T-helper 17 cell (primary cell): ENCODE results near the gene AADACL4. TPM values are rescaled to one million over a fixed set of nuclear protein-coding genes. Genes with fewer than 3 reads are reported as not detected.
"Not testable (repeated sequence)": the region's sequence is repeated elsewhere in the genome, so short reads cannot be mapped to it uniquely, and the experiment has no call there.

Experiments used
- ATAC-seq: fragments of 150-1000 bp; cut with Tn5 transposase; 2 replicates; pipeline ENCODE4 v1.10.0; 2021; ENCODE audit warnings: mild to moderate bottlenecking, moderate library complexity
- DNase-seq, 3 donors: peaks; one replicate each; pipeline versions ENCODE4 v3.0.0 to v3.0.0-alpha.2; 2020 to 2021
- H3K9me3 ChIP-seq: one replicate; pipeline ENCODE4 v1.7.0; 2013; ENCODE audit warnings: low read length, mild to moderate bottlenecking; ENCODE audit not compliant: control insufficient read depth, poor library complexity, severe bottlenecking
- H3K27ac Mint-ChIP-seq: one replicate; pipeline ENCODE4 v1.8.0; 2022; ENCODE audit warnings: mild to moderate bottlenecking, moderate library complexity, mixed read lengths
- H3K27me3 Mint-ChIP-seq: one replicate; pipeline ENCODE4 v1.8.0; 2022; ENCODE audit warnings: mixed read lengths
- H3K36me3 Mint-ChIP-seq: one replicate; pipeline ENCODE4 v1.8.0; 2022; ENCODE audit warnings: low read depth, mixed read lengths
- H3K4me1 Mint-ChIP-seq: one replicate; pipeline ENCODE4 v1.8.0; 2022; ENCODE audit warnings: mild to moderate bottlenecking, mixed read lengths
- H3K4me3 Mint-ChIP-seq: one replicate; pipeline ENCODE4 v1.8.0; 2022; ENCODE audit warnings: mild to moderate bottlenecking, moderate library complexity, mixed read lengths
- total RNA-seq, 4 donors: library from RNA in 2 of 4; stranded (reverse) in 2 of 4; gene quantifications; one replicate each; pipeline ENCODE4 v1.2.3 and lab custom pipeline; 2022 to 2026

The AADACL4 gene
- total RNA-seq, 2 donors from 2014 or later, result not detected

DNA sequence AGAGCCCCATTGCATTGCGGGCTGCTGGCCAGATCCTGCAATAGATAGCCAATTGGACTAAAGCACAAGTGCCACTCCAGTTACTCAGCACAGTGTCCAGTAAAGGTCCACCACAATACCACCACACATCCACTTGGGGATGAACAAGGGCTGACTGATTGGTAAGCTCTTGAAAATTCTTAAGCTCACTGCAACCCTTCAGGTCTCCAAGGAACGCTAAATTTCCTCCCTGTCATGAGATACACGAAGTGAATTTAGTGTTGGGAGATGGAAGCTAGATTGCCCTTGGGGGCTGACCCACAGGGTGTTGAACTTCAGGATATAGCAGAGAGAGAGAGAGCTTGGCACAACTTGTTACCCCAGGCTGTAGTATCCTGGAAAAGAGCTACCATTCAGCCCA, 62.2 kb downstream of the AADACL4 start:
- no peak for ATAC-seq

DNA sequence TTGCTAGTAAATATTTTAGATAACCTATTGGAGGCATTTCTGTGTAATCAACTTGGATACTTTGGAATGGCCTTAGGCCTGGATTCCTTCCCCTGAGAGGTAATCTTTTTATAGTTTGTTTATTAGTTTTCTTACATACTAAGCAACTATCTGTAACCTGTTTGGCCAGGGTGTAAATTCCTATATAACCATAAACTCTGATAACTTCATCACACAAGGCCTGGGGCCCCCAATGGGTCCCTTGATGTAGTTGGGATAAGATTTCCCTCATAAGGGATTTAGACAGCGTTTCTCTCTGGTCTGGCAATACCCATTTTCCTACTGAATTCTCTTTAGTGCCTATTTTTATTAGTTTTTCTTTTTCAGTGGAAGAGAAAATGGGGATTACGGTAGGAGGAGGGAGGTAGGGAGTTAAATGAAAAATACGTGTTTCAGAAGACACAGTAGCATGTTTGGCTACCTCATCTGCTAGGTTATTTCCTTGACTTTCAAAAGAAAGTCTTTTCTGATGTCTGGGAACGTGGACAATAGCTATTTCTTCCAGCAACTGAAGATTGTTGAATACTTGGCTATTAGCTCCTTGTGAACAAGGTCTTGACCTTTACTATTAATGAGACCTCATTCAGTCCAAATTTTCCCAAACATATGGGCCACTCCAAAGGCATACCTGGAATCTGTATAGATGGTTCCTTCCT, 64.7 kb downstream of the AADACL4 start:
- ATAC-seq, result no peak

More for the DNA sequence above, 62.2 kb downstream of the AADACL4 start:
- DNase-seq, result no peak
- peaks cover 2% of the 10 kb centered on the region for H3K9me3 ChIP-seq
- Mint-ChIP-seq H3K4me1 (no peaks in the 10 kb centered on the region), H3K36me3 (no peaks in the 10 kb centered on the region), H3K27me3 (peaks cover 38% of the 10 kb centered on the region), H3K27ac (no peak overlapping the region), H3K4me3 (no peak overlapping the region)

DNA sequence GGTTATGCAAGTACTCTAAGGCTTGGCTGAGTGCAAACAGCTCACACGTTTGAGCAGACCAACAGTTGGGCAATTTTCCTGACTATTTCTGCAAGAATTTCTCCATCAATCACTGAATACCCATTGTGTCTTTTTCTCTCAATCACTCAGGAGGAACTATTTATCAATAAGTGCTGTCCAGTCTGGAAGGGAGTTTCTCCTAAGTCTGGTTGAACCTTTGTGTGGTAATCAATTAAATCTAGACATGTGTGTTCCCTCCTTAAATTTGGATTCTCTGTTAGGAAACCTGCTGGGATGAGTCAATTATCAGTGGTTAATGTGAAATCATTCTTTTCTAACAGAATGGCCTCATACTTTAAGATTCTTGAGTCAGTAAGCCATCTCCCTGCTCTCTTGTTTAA, 65.2 kb downstream of the AADACL4 start:
- ATAC-seq, result no peak
- Mint-ChIP-seq H3K4me1 (no peaks in the 10 kb centered on the region), H3K27ac (no peak overlapping the region), H3K4me3 (no peak overlapping the region), H3K36me3 (no peaks in the 10 kb centered on the region), H3K27me3 (peaks cover 63% of the 10 kb centered on the region)
- H3K9me3 ChIP-seq, result peaks cover 2% of the 10 kb centered on the region
- DNase-seq, result no peak

More for the DNA sequence above, 64.7 kb downstream of the AADACL4 start:
- Mint-ChIP-seq H3K4me3 (no peak overlapping the region), H3K36me3 (no peaks in the 10 kb centered on the region), H3K27me3 (peaks cover 58% of the 10 kb centered on the region), H3K27ac (no peak overlapping the region), H3K4me1 (no peaks in the 10 kb centered on the region)
- peaks cover 2% of the 10 kb centered on the region for H3K9me3 ChIP-seq
- no peak for DNase-seq

DNA sequence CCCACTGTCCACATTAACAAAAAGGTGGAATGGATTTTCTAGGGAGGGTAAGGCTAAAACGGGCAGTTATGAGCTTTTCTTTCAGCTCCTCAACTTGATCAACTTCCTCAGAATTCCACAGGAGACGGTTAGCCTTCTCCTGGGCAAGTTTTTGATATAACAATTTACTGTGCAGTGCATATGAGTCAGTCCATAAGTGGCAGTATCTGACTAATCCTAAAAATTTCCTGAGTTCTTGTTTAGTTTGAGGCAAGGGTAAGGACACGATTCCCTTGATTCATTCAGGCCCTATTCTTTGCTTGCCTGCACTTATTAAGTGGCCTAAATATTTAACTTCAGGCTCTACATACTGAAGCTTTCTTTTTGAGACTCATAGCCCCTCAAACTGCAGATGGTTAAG, 65.8 kb downstream of the AADACL4 start:
- no peak for ATAC-seq
- no peaks in the 10 kb centered on the region for H3K4me1 Mint-ChIP-seq
- H3K9me3 ChIP-seq, result peaks cover 2% of the 10 kb centered on the region
- no peak overlapping the region for H3K27ac Mint-ChIP-seq
- H3K36me3 Mint-ChIP-seq, result no peaks in the 10 kb centered on the region
- H3K27me3 Mint-ChIP-seq, result peaks cover 64% of the 10 kb centered on the region
- no peak for DNase-seq
- no peak overlapping the region for H3K4me3 Mint-ChIP-seq

DNA sequence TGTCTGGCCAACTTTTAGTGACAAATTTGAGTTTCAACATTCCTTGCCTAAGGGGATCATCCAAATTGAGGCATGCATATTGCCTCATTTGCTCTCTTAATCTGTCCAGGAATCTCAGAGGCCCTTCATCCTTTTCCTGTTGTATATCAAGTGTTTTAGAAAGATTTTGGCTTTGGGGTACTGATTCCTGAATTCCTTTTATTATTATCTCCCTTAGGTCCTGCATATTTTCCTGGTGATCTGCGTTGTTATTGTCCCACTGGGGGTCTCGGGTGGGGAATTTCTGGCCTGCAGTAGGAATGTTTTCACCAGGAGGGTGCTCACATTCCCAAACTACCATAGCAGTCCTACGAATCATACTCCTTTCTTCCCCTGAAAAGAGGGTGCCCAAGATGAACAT, 67.7 kb downstream of the AADACL4 start:
- no peak for ATAC-seq
- Mint-ChIP-seq H3K36me3 (no peaks in the 10 kb centered on the region), H3K4me3 (no peak overlapping the region), H3K27ac (no peak overlapping the region), H3K4me1 (no peaks in the 10 kb centered on the region), H3K27me3 (peaks cover 73% of the 10 kb centered on the region)
- DNase-seq, result no peak
- H3K9me3 ChIP-seq, result peaks cover 2% of the 10 kb centered on the region

DNA sequence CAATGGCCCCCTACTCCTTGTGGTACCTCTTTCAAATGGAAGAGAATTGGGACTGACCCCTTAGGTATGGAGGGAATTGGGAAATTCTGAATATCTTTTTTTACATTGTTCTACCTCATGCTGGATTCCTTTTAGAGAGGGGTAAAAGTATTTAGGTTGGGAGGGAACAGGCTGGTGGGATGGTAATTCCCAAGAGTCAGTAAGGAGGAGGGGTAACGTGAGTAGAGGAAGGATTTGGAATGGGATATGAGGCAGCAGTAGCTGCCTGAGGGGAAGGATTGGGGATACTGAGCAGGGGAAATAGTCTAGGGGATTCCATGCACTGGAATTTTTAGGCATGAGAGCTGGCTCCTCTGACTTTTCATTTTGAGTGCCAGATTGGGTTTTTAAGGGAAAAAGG, 68.2 kb downstream of the AADACL4 start:
- peaks cover 2% of the 10 kb centered on the region for H3K9me3 ChIP-seq
- no peak overlapping the region for H3K4me3 Mint-ChIP-seq
- no peak for DNase-seq
- H3K36me3 Mint-ChIP-seq, result no peaks in the 10 kb centered on the region
- H3K4me1 Mint-ChIP-seq, result no peaks in the 10 kb centered on the region
- H3K27me3 Mint-ChIP-seq, result peaks cover 70% of the 10 kb centered on the region
- ATAC-seq, result no peak
- H3K27ac Mint-ChIP-seq, result no peak overlapping the region

DNA sequence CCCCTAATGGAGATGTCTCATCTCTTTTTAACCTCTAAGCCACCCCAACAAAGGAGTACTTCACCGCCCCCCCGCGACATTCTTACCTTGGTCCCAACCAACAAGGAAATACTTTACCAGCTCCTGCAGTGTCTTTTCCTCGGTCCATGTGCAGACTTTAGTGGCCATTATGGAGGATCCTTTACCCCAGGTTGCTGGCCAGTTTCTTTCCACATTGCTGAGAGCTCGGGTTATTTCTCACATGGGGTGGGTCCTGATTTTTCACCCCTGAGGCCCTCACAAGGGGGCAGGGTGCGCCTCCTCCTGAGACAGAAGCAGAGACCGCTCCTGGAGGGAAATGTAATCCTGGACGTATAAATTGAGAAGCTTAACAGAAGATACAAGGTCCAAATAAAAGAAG, 69.0 kb downstream of the AADACL4 start:
- ATAC-seq (no peak), DNase-seq (no peak)
- Mint-ChIP-seq H3K4me3 (no peak overlapping the region), H3K27me3 (peaks cover 70% of the 10 kb centered on the region), H3K36me3 (no peaks in the 10 kb centered on the region), H3K4me1 (no peaks in the 10 kb centered on the region), H3K27ac (no peak overlapping the region)
- peaks cover 2% of the 10 kb centered on the region for H3K9me3 ChIP-seq

DNA sequence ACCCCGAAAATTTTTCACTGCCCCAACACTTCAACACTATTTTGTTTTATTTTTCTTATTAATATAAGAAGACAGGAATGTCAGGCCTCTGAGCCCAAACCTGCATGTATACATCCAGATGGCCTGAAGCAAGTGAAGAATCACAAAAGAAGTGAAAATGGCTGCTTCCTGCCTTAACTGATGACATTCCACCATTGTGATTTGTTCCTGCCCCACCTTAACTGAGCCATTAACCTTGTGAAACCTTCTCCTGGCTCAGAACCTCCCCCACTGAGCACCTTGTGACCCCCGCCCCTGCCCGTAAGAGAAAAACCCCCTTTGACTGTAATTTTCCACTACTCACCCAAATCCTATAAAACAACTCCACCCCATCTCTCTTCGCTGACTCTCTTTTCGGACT, 69.8 kb downstream of the AADACL4 start:
- ATAC-seq, DNase-seq, H3K4me1 Mint-ChIP-seq, H3K4me3 Mint-ChIP-seq, H3K36me3 Mint-ChIP-seq, H3K27ac Mint-ChIP-seq, H3K9me3 ChIP-seq: not testable (repeated sequence)
- peaks cover 70% of the 10 kb centered on the region for H3K27me3 Mint-ChIP-seq

DNA sequence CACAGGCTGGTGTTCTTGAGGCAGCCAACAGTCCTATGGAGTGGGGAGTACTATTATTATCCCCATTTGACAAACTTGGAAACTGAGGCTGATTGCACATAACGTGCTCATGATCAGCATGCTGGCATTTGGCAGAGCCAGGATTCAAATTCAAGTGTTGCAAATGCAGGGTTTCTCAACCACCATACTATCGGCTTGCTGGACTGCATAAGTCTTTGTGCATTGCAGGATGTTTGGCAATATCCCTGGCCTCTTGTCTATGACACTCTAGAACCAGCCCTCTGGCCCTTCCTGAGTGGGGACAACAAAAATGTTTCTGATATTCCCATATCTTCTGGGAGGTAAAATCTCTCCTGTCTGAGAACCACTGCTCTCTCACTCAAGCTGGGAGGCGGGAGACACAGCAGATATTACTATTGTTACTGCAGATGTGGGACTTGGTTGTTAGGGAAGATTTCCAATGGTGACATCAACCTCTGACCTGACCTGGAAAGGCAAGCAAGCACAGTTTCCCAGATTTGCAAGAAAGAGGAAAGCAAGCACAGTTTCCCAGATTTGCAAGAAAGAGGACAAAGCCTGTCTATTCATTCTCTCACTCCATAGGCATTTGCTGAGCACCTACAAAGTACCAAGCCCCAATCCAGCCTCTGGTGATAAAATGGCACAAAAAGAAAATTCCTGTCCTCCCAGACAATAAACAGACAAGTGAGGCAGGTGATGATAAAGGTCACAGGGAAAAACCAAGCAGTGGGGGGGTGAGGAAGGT, 71.0 kb downstream of the AADACL4 start:
- H3K27ac Mint-ChIP-seq, result no peak overlapping the region

DNA sequence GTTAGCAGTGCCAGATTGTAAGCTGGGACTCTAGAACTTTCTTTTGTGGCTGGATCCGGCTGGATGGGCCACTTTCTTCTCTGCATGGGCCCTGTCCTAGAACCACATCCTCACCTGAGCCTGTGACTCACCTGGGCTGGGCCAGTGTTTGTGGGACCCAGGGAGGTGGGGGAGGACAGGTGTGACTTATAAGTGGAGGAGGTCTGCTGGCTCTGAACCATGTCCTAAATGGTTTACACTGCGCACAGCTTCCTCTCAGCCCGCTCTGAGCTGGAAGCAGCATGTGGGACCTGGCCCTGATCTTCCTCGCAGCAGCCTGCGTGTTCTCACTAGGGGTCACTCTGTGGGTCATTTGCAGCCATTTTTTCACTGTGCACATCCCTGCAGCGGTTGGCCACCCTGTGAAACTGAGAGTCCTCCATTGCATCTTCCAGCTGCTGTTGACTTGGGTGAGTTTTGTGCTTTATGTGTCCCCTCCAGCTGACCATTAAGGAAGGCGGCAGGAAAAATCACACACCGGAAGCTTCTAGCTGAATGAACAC, 72.1 kb downstream of the AADACL4 start, which contains the start of gene AADACL3:
TSS of gene AADACL3 (plus strand) at position 215 of the 542 bp plus-strand sequence. CDS start at position 282, 67 bp downstream.
- H3K9me3 ChIP-seq, result no peaks in the 10 kb centered on the region
- Mint-ChIP-seq H3K27ac (no peak within 1 kb of the TSS), H3K36me3 (peaks cover 4% of the 10 kb centered on the region), H3K4me1 (no peaks in the 10 kb centered on the region), H3K4me3 (no peak within 1 kb of the TSS), H3K27me3 (peaks cover 75% of the 10 kb centered on the region)
- ATAC-seq (no peak), DNase-seq (no peak)

More for the DNA sequence above, 71.0 kb downstream of the AADACL4 start:
- DNase-seq (no peak), ATAC-seq (no peak)
- no peak overlapping the region for H3K4me3 Mint-ChIP-seq
- peaks cover 78% of the 10 kb centered on the region for H3K27me3 Mint-ChIP-seq
- no peaks in the 10 kb centered on the region for H3K4me1 Mint-ChIP-seq
- no peaks in the 10 kb centered on the region for H3K36me3 Mint-ChIP-seq
- H3K9me3 ChIP-seq, result no peaks in the 10 kb centered on the region

Other genes with a start within 250 kb of the AADACL4 start
- 10 to 100 TPM; 31.0 to 38.3 TPM for gene DHRS3, start 25.9 kb upstream of the AADACL4 start, total RNA-seq
- not detected for gene AADACL3, start 72.0 kb downstream of the AADACL4 start, total RNA-seq
- gene CFAP107, start 102.1 kb downstream of the AADACL4 start, total RNA-seq, result not detected
- not detected for gene PRAMEF12, start 129.7 kb downstream of the AADACL4 start, total RNA-seq
- not detected for gene PRAMEF1, start 147.3 kb downstream of the AADACL4 start, total RNA-seq
- gene PRAMEF11, start 187.3 kb downstream of the AADACL4 start, total RNA-seq, result not detected
- gene HNRNPCL1, start 204.6 kb downstream of the AADACL4 start, total RNA-seq, result not detected
- gene PRAMEF2, start 213.0 kb downstream of the AADACL4 start, total RNA-seq, result not detected
- gene PRAMEF4, start 242.1 kb downstream of the AADACL4 start, total RNA-seq, result not detected